KBM-7 (cell line): Measurements from ENCODE around the gene RALGAPA1.
"Not testable (repeated sequence)": the region's sequence is repeated elsewhere in the genome, so short reads cannot be mapped to it uniquely, and the experiment has no call there.

Source experiments
- DNase-seq: peaks from one replicate; pipeline ENCODE4 v3.0.0-alpha.2; 2015
- in situ Hi-C: fragments of 300-500 bp; cut with MboI; formaldehyde crosslinking; loops from 2 replicates; pipeline ENCODE4 v1.14.3; 2020; ENCODE audit warnings: low sequenced_read_pairs, low pct_unique_long_range_greater_than_20kb, mixed read lengths

Gene RALGAPA1

DNA sequence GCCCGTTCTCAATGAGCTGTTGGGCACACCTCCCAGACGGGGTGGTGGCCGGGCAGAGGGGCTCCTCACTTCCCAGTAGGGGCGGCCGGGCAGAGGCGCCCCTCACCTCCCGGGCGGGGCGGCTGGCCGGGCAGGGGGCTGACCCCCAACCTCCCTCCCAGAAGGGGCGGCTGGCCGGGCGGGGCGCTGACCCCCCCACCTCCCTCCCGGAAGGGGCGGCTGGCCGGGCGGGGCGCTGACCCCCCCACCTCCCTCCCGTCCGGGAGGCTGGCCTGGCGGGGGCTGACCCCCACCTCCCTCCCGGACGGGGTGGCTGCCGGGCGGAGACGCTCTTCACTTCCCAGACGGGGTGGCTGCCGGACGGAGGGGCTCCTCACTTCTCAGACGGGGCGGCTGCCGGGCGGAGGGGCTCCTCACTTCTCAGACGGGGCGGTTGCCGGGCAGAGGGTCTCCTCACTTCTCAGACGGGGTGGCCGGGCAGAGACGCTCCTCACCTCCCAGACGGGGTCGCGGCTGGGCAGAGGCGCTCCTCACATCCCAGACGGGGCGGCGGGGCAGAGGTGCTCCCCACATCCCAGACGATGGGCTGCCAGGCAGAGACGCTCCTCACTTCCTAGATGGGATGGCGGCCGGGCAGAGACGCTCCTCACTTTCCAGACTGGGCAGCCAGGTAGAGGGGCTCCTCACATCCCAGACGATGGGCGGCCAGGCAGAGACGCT lies 15.5 kb upstream of the RALGAPA1 start:
- in situ Hi-C loops, DNase-seq: not testable (repeated sequence)

DNA sequence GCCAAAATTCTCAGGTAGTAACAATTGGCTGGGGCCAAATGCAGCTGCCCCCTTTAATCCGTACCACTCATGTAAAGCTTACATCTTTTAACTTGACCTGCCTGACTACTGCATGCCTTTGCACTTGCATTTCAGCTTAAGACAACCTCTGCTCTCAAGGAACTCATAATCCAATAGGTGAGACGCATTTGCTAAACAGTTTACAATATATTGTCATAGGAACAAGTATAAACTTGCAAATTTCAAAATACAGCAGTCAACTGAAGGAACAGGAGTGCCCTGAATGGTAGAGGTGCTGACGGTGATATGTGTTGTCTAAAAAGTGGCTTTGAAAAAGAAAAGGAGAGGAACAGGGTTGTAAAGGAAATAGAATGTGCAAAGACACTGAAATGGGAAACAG lies 13.4 kb upstream of the RALGAPA1 start:
- in situ Hi-C loops: no loop called here
- DNase-seq: no peak

DNA sequence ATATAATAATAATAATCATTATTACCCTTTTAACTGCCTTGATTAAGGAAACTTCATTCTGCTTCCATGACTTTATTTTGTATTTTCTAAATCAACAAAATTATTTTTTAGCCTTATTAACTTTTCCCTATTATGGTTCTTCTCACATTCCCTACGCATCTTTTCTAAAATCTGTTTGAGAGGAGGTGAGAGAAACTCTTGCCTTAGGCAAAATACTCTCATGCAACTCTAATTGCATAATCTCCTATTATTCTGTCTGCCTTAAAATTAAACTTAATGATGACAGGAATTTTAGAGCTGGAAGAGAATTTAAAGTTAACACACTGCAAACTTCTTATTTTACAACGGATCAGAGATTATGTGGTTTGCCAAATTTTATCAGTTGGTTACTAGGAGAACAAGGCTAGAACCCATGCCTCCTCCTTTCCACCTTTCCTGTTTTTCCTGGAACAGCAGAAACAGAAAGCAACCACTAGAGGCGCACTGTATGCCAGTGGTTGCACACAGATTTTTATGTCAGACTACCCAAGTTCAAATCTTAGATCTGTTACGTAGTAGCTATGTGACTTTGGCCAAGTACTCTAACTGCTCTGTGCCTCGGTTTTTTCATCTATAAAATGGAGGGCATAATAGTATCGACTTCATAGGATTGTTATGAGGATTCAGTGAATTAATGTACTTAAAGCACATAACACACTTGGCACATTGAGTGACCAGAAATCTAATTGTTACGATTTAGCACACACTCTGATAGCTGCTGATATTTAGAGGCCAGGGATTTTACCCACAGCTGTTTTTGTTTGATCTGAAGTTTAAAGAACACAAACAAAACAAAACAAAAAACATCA lies 12.7 kb upstream of the RALGAPA1 start:
- DNase-seq: peak; percentile 69
- in situ Hi-C loops: no loop called here

DNA sequence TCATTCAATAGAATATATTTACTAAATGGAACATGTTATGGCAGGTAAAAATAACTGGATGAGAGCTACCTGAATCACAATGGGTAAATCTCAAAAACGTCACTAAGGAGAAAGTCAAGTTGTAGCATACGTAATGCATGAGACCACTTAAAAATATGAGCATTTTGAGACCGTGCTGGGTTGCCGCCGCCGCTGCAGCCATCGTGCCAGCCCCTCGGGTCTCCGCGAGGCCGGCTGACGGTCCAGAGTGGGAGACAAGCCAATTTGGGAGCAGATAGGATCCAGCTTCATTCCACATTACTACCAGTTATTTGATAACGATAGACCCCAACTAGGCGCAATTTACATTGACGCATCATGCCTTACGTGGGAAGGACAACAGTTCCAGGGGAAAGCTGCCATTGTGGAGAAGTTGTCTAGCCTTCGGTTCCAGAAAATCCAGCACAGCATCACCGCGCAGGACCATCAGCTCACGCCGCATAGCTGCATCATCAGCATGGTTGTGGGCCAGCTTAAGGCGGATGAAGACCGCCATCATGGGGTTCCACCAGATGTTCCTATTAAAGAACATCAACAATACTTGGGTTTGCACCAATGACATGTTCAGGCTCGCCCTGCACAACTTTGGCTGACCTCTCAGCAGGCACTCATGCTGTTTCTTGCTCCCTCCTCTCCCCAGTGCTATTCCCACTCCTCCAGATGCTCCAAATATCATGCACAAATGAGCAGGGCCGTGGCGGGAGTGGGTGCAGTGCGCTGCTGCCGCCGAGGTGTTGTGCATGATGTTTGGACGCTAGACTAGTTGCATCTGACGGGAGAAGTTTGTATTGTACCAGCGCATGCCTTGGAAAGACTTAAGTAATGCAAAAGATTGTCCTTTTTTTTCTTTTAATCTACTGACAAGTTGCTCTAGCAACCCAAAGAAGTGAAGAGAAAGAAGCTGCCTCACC lies 10.8 kb upstream of the RALGAPA1 start:
- in situ Hi-C loops: no loop called here
- no peak for DNase-seq

DNA sequence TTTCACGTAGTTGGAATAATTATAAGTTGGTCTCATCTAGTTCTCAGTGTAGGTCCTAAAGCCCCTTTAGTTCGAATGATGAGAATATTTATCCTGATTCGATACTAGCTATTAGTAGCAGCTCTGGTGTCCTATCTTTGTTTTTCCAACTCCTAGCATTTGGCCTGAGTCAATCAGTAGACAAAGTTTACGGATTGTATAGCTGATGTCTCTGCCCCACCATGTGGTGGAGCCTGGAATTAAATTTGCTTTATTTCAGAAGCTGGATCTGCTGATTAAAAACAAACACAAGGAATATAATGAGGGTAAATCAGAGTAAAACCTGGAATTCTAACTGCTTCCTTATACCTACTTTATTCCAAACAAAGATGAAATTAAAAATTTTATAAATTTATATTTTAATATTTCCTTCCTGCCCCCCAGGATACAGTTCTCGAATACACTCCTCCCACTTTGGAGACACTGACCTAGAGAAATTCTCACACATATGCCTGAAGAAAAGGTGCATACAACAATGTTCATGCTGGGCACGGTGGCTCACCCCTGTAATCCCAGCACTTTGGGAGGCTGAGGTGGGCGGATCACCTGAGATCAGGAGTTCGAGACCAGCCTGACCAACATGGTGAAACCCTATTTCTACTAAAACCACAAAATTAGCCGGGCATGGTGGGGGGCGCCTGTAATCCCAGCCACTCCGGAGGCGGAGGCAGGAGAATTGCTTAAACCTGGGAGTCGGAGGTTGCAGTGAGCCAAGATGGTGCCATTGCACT lies 9.4 kb upstream of the RALGAPA1 start:
- peak; percentile 56 for DNase-seq
- in situ Hi-C loops: no loop called here

DNA sequence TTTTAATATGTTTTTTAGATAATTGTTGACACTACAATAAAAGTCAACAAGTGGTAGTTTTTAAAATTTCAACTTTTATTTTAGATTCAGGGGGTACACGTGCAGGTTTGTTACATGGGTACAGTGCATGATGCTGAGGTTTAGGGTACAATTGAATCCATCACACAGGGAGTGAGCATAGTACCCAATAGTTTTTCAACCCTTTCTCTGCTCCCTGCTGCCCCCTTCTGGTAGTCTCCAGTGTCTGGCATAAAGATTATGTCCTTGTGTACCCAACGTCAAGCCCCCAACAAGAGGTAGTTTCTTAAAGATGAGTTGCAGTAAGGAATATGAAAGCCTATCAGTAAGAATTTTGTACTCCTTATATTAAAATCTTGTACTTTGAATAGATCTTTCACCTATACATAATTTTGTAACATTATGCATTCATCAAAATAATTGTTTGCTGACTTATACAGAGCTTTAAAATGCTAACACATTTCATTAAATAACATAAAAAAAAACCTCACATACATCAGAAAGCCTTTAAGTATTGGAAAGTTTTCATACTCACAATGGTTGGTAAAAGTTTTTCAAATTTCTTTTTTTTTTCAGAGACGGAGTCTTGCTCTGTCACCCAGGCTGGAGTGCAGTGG lies 5.4 kb upstream of the RALGAPA1 start:
- peak; percentile 75 for DNase-seq
- in situ Hi-C loops: no loop called here

DNA sequence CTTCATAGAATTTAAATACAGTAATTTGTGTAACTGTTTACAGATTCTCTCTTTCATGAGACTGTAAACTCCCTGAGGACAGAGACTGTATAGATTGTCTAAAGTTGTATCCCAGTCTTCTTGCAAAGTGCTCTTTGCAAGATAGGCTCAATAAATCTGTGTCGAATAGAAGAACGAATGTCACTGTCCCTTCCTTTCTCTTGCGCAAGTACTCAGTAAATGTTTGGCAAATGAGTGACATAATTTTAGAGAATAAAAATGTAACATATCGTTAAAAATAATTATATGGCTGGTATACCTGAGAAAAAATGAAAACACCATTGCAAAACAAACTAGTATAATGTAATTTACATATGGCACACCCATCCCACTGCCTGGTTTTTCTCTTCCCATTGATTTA lies 1.9 kb upstream of the RALGAPA1 start:
- in situ Hi-C loops: no loop called here

DNA sequence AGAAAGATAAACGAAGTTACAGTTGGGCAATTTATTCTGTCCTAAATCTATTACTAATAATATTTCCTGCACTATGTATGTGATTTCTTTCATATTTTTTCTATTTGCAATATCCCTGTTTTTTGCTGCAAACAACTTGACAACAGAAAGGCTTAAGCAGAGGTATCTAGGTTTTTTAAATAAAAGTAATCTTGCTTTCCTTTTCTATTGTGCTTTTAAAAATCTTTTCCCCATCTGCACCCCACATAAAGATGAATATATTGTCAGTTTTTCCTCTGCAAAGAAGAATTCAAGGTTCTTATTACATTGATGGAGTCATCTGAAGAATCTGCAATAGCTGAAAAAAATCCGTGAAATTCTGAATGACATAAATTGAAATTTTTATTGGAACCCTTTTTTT lies 502 bp upstream of the RALGAPA1 start:
- DNase-seq: no peak
- in situ Hi-C loops: no loop called here

More for the DNA sequence above, 1.9 kb upstream of the RALGAPA1 start:
- no peak for DNase-seq

DNA sequence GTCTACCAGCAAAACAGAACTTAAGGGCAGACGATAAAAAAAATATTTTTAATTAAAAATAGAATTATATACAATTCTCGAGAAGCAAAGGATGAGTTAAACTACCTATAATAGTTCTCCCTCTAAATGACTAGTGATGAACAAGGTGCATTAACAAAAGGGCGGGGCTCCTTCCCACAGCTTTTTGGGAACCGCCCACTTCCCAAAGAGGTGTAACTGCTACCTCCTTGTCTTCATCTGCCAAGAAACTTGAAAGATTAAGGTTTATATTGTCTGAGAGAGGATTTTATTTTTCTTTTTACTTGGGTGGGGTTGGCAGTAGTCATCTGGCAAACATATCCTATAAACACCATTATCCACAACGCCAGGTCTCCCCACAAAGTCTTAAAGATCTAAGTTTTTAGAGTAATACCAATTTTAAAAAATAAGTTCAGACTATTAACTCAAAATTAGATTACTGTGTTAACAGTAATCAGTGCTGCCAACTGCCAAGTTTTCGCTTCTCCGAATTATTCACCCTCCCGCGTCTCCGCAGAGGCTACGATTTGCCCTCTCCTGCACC lies 938 bp downstream of the RALGAPA1 start:
- in situ Hi-C loops: no loop called here
- no peak for DNase-seq

DNA sequence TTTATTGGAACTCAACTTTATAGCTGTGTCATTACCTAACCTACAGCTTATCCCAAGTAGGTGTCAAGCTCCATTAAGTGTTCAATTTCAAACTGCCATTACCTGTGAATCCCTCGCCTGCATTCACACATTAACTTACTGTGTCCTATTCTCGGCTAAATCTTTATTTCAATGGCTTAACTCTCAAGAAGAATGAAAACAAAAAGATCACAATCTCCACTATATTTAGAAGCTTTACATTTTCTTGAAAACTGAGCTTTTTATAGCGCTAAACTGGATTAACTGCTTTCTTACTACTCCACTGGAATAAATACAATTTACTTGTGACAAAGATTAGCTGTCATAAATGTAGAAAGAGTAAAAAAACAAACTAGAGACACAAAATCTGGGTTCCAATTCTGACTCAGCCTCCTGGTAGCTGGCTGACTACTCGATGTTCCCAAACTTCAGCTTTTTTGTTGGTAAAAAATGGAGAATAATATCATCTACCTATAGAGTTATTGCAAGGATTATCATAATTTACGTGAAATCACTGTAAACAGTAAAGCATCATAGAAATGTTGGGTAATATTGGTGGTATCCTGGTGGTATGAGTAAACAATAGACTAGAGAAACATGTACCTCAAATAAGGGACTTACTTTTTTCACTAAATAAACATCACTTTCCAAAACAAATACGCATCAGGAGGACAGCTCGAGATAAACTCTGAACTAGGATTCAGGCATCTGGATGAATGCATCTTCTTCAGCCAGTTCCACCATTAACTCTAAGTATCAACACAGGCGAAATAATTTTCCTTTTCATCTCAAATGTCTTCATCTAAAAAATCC lies 1.7 kb downstream of the RALGAPA1 start:
- in situ Hi-C loops: no loop called here
- no peak for DNase-seq

DNA sequence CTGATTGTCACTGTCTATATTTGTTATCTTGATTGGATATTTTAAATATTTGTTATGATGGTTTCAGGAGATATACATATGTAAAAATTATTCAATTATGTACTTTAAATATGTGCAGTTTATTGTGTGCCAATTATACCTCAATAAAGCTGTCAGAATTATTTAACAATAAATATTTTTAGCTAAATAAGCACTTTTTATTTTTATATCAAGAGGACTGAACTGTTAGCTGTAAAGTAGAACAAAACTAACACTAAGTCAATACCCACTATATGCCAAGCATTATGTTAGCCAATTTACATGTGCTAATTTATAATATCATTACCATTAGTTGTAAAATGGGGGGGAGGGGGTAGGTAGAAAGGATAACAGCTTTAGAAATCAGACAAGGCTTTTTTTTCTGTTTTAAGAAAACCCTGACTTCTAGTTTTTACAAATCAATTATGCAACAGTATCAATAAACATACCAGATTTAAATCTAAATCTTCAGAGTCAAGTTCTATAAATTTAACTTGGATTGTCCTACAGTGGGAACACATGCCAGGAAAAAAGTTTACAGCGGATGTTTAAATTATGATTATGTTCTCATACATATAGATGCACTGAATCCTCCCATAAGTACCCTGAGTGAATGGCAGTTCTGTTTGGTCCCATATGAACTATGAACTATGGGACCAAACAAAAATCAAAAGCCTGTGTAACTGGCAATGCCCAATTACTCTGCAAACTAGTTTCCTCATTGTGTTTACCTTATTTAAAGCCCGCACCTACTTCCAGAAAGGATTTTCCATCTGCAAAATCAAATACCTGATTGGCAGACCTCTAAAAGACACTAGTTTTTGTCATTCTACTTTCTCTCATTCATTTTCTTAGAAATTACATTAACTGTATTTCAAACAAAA lies 2.8 kb downstream of the RALGAPA1 start:
- DNase-seq: no peak
- in situ Hi-C loops: no loop called here

DNA sequence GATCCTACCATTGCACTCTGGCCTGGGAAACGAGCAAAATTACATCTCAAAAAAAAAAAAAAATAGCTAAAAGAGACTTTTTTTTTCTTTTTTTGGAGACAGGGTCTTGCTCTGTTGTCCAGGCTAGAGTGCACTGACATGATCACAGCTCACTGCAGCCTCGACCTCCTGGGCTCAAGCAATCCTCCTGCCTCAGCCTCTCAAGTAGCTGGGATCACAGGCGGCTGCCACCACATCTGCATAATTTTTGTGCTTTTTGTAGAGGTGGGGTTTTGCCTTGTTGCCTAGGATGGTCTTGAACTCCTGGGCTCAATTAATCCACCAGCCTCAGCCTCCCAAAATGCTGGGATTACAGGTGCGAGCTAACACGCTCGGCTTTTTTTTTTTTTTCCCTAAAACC lies 11.3 kb downstream of the RALGAPA1 start:
- in situ Hi-C loops: no loop called here

DNA sequence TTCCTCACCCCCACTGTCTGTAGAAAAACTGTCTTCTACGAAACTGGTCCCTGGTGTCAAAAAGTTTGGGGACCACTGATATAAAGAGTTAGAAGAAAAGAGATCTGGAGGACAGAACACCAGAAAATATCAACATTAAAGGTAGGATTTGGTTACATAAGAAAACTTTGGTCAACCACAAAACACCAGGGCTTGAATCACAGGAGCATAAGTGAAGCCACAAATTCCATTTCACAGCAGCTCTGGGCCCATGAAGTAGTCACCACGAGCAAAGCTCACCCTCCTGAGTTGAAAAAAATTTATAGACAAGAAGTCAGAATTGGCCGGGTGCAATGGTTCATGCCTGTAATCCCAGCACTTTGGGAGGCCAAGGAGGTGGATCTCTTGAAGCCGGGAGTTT lies 19.4 kb downstream of the RALGAPA1 start:
- no peak for DNase-seq

More for the DNA sequence above, 11.3 kb downstream of the RALGAPA1 start:
- DNase-seq: no peak

DNA sequence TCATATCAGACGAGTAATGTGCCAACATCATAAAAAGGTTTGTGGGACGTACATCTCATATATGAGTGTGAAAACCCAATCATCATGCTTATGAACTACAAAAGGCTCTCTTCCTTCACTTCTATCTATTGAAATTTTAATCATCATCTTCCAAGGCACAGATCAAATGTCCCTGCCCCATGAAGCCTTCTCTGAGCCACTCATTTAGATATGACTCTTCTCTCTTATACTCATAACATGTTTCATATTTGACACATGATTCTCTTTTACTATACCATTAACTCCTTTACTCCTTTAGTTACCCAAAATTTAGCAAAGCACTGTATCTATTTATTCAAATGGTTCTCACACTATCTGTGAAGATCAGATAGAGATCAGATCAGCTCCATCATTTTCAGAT lies 22.2 kb downstream of the RALGAPA1 start:
- in situ Hi-C loops: no loop called here
- DNase-seq: no peak

More for the DNA sequence above, 19.4 kb downstream of the RALGAPA1 start:
- in situ Hi-C loops: no loop called here

DNA sequence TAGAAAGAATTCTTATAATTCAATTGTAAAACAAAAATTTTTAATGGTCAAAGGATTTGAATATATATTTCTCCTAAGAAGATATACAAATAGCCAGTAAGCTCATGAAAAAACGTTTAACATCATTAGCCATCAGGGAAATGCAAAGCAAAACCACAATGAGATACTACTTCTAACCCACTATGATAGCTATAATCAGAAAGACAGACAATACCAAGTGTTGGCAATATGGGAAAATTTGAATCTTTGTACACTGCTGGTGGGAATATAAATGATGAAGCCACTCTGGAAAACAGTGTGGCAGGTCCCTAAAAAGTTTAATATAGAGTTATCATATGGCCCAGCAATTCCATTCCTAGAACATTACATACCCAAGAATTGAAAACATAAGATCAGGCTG lies 25.4 kb downstream of the RALGAPA1 start:
- DNase-seq: no peak
- in situ Hi-C loops: no loop called here

DNA sequence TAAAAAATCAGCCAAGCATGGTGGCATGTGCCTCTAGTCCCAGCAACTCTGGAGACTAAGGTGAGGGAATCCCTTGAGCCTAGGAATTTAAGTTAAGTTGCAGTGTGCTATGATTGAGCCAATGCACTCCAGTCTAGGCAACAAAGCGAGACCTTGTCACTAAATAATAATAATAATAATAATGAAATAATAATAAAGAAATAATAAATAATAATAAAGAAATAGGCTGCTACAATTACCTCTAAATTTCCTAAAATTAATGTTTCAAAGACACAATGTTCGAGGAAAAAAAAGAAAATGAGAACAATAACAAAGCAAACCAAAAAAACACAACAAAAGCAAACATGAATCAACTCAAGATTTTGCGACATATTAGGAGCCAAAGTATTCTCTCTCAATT lies 29.7 kb downstream of the RALGAPA1 start:
- in situ Hi-C loops: no loop called here

More for the DNA sequence above, 29.7 kb downstream of the RALGAPA1 start:
- no peak for DNase-seq
